K562 (cell line): Measurements from ENCODE around the gene BRMS1. TPM values are rescaled to one million over a fixed set of nuclear protein-coding genes. Genes with fewer than 3 reads are reported as not detected.
A peak's percentile ranks its signal among the peaks of the same experiment; 100 is the strongest.

Experiments used
- CBFB ChIP-seq: sonication (generic); formaldehyde crosslinking; IDR thresholded peaks from 2 replicates; pipeline ENCODE4 v1.4.0; 2020; ENCODE audit warnings: mild to moderate bottlenecking, missing genetic modification reagents
- CEBPG ChIP-seq, 3 experiments: fragments of 200-800 bp in 1 of 3; sonication (Bioruptor generic) in 1 of 3; sonication (generic) in 1 of 3; formaldehyde crosslinking in 1 of 3; IDR thresholded peaks in 2 of 3; conservative IDR thresholded peaks in 1 of 3; 2 replicates each; pipeline versions ENCODE4 v1.6.1 to v1.8.0; 2016 to 2022; ENCODE audit warnings: missing compliant biosample characterization in 2 of 3, missing genetic modification characterization in 2 of 3, mild to moderate bottlenecking in 1 of 3, missing genetic modification reagents in 1 of 3
- CHD2 ChIP-seq: IDR thresholded peaks from 2 replicates; pipeline ENCODE4 v1.6.1; 2011; ENCODE audit warnings: low read depth, low read length
- ERF ChIP-seq: fragments of 450-650 bp; formaldehyde crosslinking; IDR thresholded peaks from 2 replicates; pipeline ENCODE4 v1.4.0; 2020; ENCODE audit warnings: mild to moderate bottlenecking, mixed read lengths
- FOXP4 ChIP-seq: sonication (generic); formaldehyde crosslinking; IDR thresholded peaks from 2 replicates; pipeline ENCODE4 v1.8.0; 2022; ENCODE audit warnings: mild to moderate bottlenecking, missing genetic modification reagents, borderline replicate concordance
- GABPB1 ChIP-seq: sonication (generic); formaldehyde crosslinking; IDR thresholded peaks from 2 replicates; pipeline ENCODE4 v1.8.0; 2022; ENCODE audit warnings: mild to moderate bottlenecking, missing genetic modification reagents
- HBP1 ChIP-seq: fragments of 450-650 bp; formaldehyde crosslinking; IDR thresholded peaks from 2 replicates; pipeline ENCODE4 v1.4.0; 2022; ENCODE audit warnings: missing genetic modification characterization
- LCOR ChIP-seq: sonication (generic); formaldehyde crosslinking; IDR thresholded peaks from 2 replicates; pipeline ENCODE4 v1.8.0; 2022; ENCODE audit warnings: mild to moderate bottlenecking, missing genetic modification reagents
- NFXL1 ChIP-seq: fragments of 450-650 bp; formaldehyde crosslinking; IDR thresholded peaks from 2 replicates; pipeline ENCODE4 v1.4.0; 2021; ENCODE audit warnings: mild to moderate bottlenecking
- NR3C1 ChIP-seq: sonication (generic); formaldehyde crosslinking; IDR thresholded peaks from 2 replicates; pipeline ENCODE4 v1.8.1; 2022; ENCODE audit warnings: missing genetic modification reagents
- NRF1 ChIP-seq, 2 experiments: fragments of 450-650 bp; IDR thresholded peaks in 1 of 2; conservative IDR thresholded peaks in 1 of 2; 2 replicates each; pipeline ENCODE4 v1.6.1; 2014; ENCODE audit warnings: mild to moderate bottlenecking in 2 of 2
- PCBP2 ChIP-seq: fragments of 200-400 bp; formaldehyde crosslinking; IDR thresholded peaks from 2 replicates; pipeline ENCODE4 v1.6.1; 2018; ENCODE audit warnings: low read length, low read depth, mild to moderate bottlenecking, moderate library complexity; ENCODE audit not compliant: poor library complexity, severe bottlenecking
- POLR2AphosphoS5 ChIP-seq: IDR thresholded peaks from 2 replicates; pipeline ENCODE4 v1.6.1; 2011; ENCODE audit warnings: mild to moderate bottlenecking, low read depth, low read length, moderate library complexity; ENCODE audit not compliant: control insufficient read depth, insufficient read depth
- POLR2G ChIP-seq: fragments of 200-400 bp; formaldehyde crosslinking; IDR thresholded peaks from 2 replicates; pipeline ENCODE4 v1.6.1; 2017; ENCODE audit warnings: low read depth, mild to moderate bottlenecking, antibody characterized with exemption, low read length, moderate library complexity
- ZFX ChIP-seq: sonication (generic); formaldehyde crosslinking; IDR thresholded peaks from 2 replicates; pipeline ENCODE4 v1.8.0; 2022; ENCODE audit warnings: mild to moderate bottlenecking, missing genetic modification reagents, moderate library complexity
- ZNF232 ChIP-seq: sonication (generic); formaldehyde crosslinking; IDR thresholded peaks from 2 replicates; pipeline ENCODE4 v1.8.0; 2022; ENCODE audit warnings: mild to moderate bottlenecking, missing genetic modification reagents
- ZNF511 ChIP-seq: sonication (generic); formaldehyde crosslinking; IDR thresholded peaks from 2 replicates; pipeline ENCODE4 v1.8.0; 2022; ENCODE audit warnings: mild to moderate bottlenecking, missing genetic modification reagents
- ZNF644 ChIP-seq: fragments of 200-800 bp; sonication (Bioruptor generic); IDR thresholded peaks from 2 replicates; pipeline ENCODE4 v1.6.1; 2016; ENCODE audit warnings: low read depth, missing genetic modification characterization, missing compliant biosample characterization
- polyA plus RNA-seq, 8 experiments: library from polyadenylated mRNA; depleted of rRNA in 4 of 8; stranded (reverse) in 5 of 8; unstranded in 3 of 8; fragments of >200 nt; fragmentation: Nextera tagmentation in 2 of 8; fragmentation: Illumina TruSeq in 1 of 8; extraction: Ambion mirVana in 2 of 8; extraction: Trizol in 1 of 8; gene quantifications; 2 replicates each; pipeline versions ENCODE4 v1.2.1 to v1.2.3, GENCODE V29; 2011 to 2014; ENCODE audit warnings: inconsistent platforms in 1 of 8, missing spikeins in 1 of 8
- total RNA-seq, 7 experiments: library from RNA; depleted of rRNA in 6 of 7; stranded (reverse); fragments of >200 nt in 6 of 7; fragmentation: Illumina TruSeq in 2 of 7; extraction: Trizol in 2 of 7; gene quantifications; 2 replicates each; pipeline versions ENCODE4 v1.2.1 to v1.2.3, GENCODE V29; 2011 to 2021; ENCODE audit warnings: low replicate concordance in 1 of 7

Gene BRMS1
- total and polyA plus RNA-seq, 9 of the 15 experiments (the other 6 are each of a cell fraction or from before 2014, with no cell fraction given): 2.2 to 78.8 (median 33.4) TPM

GRCh38 chr11:66336234-66337102 is 8.4 kb downstream of the BRMS1 start, which contains the start of gene RIN1 (continued):
- TF ChIP-seq POLR2AphosphoS5 (0 out of 2 replicates have a peak, but pooled peaks have one; percentile 27), POLR2G (peak; percentile 29), ZFX (CRISPR knock-in tag) (peak; percentile 59), FOXP4 (CRISPR knock-in tag) (peak; percentile 89), ERF (CRISPR knock-in tag) (peak; percentile 70), ZNF232 (no peak), NFXL1 (no peak), ZNF511 (no peak), NR3C1 (CRISPR knock-in tag) (no peak), GABPB1 (peak; percentile 75), ZNF644 (tag) (no peak), CHD2 (no peak), HBP1 (CRISPR knock-in tag) (0 out of 2 replicates have a peak, but pooled peaks have one; percentile 11), CBFB (CRISPR knock-in tag) (peak; percentile 87; the same call in 1 of the 2 replicates), CEBPG (CRISPR knock-in tag; IDR thresholded peaks at IDR 0.05) (0 out of 2 replicates have a peak, but pooled peaks have one; percentile 5), CEBPG (tag; conservative IDR thresholded peaks at IDR 0.05 in 1 of 2, IDR thresholded peaks at IDR 0.05 in 1 of 2) (no peak), PCBP2 (no peak), NRF1 (conservative IDR thresholded peaks at IDR 0.05 in 1 of 2, IDR thresholded peaks at IDR 0.05 in 1 of 2) (peak in 1 of 2 experiments; percentile 16; a peak in 1 of 4 replicates), LCOR (CRISPR knock-in tag) (peak; percentile 95)
